ENCODE data around the gene ATP2B1.

DNA sequence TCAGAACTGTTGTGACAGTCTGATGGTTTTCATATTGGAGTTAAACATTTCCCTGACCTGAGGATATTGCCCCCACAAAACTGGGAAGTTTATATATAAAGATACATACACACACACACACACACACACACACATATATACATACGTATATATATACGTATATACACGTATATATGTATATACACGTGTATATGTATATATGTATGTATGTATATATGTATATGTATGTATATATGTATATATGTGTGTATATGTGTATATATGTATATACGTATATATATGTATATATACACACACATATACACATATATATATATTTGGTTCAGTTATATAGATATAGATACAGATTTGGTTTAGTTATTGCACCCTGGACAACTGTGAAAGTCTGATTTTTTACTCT lies 65.7 kb downstream of the ATP2B1 start:
- TF ChIP-seq, protein P1, sequence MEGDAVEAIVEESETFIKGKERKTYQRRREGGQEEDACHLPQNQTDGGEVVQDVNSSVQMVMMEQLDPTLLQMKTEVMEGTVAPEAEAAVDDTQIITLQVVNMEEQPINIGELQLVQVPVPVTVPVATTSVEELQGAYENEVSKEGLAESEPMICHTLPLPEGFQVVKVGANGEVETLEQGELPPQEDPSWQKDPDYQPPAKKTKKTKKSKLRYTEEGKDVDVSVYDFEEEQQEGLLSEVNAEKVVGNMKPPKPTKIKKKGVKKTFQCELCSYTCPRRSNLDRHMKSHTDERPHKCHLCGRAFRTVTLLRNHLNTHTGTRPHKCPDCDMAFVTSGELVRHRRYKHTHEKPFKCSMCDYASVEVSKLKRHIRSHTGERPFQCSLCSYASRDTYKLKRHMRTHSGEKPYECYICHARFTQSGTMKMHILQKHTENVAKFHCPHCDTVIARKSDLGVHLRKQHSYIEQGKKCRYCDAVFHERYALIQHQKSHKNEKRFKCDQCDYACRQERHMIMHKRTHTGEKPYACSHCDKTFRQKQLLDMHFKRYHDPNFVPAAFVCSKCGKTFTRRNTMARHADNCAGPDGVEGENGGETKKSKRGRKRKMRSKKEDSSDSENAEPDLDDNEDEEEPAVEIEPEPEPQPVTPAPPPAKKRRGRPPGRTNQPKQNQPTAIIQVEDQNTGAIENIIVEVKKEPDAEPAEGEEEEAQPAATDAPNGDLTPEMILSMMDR (conservative IDR thresholded peaks at IDR 0.05 in 1 of 2, IDR thresholded peaks at IDR 0.05 in 1 of 2; ENCODE audit: extremely low read depth in 1 of 2, insufficient read depth in 1 of 2, low read depth in 1 of 2, low read length in 2 of 2), result no peak
- no peak for TF ChIP-seq EZH2 (IDR thresholded peaks at IDR 0.05; ENCODE audit: borderline replicate concordance, low read length)
